ENCODE measurements around the gene CYS1.
"Not testable (repeated sequence)": the region's sequence is repeated elsewhere in the genome, so short reads cannot be mapped to it uniquely, and the experiment has no call there.

CYS1 gene

DNA sequence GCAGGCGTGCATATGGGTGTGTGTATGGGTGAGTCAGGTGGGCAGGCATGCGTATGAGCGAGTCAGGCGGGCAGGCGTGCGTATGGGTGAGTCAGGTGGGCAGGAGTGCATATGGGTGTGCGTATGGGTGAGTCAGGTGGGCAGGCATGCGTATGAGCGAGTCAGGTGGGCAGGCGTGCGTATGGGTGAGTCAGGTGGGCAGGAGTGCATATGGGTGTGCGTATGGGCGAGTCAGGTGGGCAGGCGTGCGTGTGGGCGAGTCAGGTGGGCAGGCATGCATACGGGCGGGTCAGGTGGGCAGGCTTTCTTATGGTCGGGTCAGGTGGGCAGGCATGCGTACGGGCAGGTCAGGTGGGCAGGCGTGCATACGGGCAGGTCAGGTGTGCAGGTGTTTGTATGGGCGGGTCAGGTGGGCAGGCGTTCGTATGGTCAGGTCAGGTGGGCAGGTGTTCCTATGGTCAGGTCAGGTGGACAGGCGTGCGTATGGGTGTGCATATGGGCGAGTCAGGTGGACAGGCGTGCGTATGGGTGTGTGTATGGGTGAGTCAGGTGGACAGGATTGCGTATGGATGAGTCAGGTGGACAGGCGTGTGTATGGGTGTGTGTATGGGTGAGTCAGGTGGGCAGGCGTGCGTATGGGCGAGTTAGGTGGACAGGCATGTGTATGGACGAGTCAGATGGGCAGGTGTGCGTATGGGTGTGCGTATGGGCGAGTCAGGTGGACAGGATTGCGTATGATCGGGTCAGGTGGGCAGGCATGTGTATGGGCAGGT lies 65.6 kb downstream of the CYS1 start:
- H2AFZ ChIP-seq, result no peak overlapping the region
- no peak overlapping the region for H3K27ac ChIP-seq
- no peak overlapping the region for H3K9ac ChIP-seq
- no peak overlapping the region for H3K4me3 ChIP-seq (ENCODE audit: low read depth, low read length)
- TF ChIP-seq, protein P1, sequence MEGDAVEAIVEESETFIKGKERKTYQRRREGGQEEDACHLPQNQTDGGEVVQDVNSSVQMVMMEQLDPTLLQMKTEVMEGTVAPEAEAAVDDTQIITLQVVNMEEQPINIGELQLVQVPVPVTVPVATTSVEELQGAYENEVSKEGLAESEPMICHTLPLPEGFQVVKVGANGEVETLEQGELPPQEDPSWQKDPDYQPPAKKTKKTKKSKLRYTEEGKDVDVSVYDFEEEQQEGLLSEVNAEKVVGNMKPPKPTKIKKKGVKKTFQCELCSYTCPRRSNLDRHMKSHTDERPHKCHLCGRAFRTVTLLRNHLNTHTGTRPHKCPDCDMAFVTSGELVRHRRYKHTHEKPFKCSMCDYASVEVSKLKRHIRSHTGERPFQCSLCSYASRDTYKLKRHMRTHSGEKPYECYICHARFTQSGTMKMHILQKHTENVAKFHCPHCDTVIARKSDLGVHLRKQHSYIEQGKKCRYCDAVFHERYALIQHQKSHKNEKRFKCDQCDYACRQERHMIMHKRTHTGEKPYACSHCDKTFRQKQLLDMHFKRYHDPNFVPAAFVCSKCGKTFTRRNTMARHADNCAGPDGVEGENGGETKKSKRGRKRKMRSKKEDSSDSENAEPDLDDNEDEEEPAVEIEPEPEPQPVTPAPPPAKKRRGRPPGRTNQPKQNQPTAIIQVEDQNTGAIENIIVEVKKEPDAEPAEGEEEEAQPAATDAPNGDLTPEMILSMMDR (IDR thresholded peaks at IDR 0.05), result no peak
- no peaks in the 10 kb centered on the region for H3K36me3 ChIP-seq (ENCODE audit: control insufficient read depth, insufficient read depth, low read length)
- H3K79me2 ChIP-seq, result no peaks in the 10 kb centered on the region
- H3K4me1 ChIP-seq, result peaks cover 8% of the 10 kb centered on the region
- no peak overlapping the region for H3K4me2 ChIP-seq (ENCODE audit: low read length)
- no peaks in the 10 kb centered on the region for H3K9me3 ChIP-seq (ENCODE audit: control insufficient read depth, low read length)
- no peaks in the 10 kb centered on the region for H3K27me3 ChIP-seq (ENCODE audit: control insufficient read depth, insufficient read depth, low read length)

DNA sequence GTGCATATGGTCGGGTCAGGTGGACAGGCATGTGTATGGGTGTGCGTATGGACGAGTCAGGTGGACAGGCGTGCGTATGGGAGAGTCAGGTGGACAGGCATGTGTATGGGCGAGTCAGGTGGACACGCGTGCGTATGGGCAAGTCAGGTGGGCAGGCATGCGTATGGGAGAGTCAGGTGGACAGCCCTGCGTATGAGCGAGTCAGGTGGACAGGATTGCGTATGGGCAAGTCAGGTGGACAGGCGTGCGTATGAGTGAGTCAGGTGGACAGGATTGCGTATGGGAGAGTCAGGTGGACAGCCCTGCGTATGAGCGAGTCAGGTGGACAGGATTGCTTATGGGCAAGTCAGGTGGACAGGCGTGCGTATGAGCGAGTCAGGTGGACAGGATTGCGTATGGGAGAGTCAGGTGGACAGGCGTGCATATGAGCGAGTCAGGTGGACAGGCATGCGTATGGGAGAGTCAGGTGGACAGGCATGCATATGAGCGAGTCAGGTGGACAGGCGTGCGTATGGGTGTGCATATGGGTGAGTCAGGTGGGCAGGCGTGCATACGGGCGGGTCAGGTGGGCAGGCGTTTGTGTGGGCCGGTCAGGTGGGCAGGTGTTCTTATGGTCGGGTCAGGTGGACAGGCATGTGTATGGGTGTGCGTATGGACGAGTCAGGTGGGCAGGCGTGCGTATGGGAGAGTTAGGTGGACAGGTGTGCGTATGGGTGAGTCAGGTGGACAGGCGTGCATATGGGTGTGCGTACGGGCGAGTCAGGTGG lies 66.4 kb downstream of the CYS1 start:
- peaks cover 15% of the 10 kb centered on the region for H3K4me1 ChIP-seq
- not testable (repeated sequence) for H3K9me3 ChIP-seq (ENCODE audit: control insufficient read depth, low read length); H3K27me3 ChIP-seq (ENCODE audit: control insufficient read depth, insufficient read depth, low read length); H3K9ac ChIP-seq; H2AFZ ChIP-seq; H3K79me2 ChIP-seq; H3K4me2 ChIP-seq (ENCODE audit: low read length); H3K4me3 ChIP-seq (ENCODE audit: low read depth, low read length); H3K27ac ChIP-seq; H3K36me3 ChIP-seq (ENCODE audit: control insufficient read depth, insufficient read depth, low read length)

GRCh38 chr2:10012963-10013461 lies 67.2 kb downstream of the CYS1 start:
- Histone ChIP-seq H3K4me3 (ENCODE audit: low read depth, low read length) (no peak overlapping the region), H3K9ac (no peak overlapping the region), H3K79me2 (no peaks in the 10 kb centered on the region), H3K4me2 (ENCODE audit: low read length) (no peak overlapping the region), H2AFZ (no peak overlapping the region), H3K27ac (no peak overlapping the region), H3K27me3 (ENCODE audit: control insufficient read depth, insufficient read depth, low read length) (no peaks in the 10 kb centered on the region), H3K9me3 (ENCODE audit: control insufficient read depth, low read length) (no peaks in the 10 kb centered on the region), H3K36me3 (ENCODE audit: control insufficient read depth, insufficient read depth, low read length) (no peaks in the 10 kb centered on the region), H3K4me1 (peaks cover 22% of the 10 kb centered on the region)
- TF ChIP-seq, protein P1 (IDR thresholded peaks at IDR 0.05), result no peak

GRCh38 chr2:10012366-10012962 lies 67.7 kb downstream of the CYS1 start:
- H3K4me3 ChIP-seq (ENCODE audit: low read depth, low read length); H3K4me2 ChIP-seq (ENCODE audit: low read length); H3K27ac ChIP-seq; H3K9ac ChIP-seq; H3K27me3 ChIP-seq (ENCODE audit: control insufficient read depth, insufficient read depth, low read length); H3K36me3 ChIP-seq (ENCODE audit: control insufficient read depth, insufficient read depth, low read length); H3K9me3 ChIP-seq (ENCODE audit: control insufficient read depth, low read length); H2AFZ ChIP-seq; H3K79me2 ChIP-seq: not testable (repeated sequence)
- peaks cover 27% of the 10 kb centered on the region for H3K4me1 ChIP-seq

DNA sequence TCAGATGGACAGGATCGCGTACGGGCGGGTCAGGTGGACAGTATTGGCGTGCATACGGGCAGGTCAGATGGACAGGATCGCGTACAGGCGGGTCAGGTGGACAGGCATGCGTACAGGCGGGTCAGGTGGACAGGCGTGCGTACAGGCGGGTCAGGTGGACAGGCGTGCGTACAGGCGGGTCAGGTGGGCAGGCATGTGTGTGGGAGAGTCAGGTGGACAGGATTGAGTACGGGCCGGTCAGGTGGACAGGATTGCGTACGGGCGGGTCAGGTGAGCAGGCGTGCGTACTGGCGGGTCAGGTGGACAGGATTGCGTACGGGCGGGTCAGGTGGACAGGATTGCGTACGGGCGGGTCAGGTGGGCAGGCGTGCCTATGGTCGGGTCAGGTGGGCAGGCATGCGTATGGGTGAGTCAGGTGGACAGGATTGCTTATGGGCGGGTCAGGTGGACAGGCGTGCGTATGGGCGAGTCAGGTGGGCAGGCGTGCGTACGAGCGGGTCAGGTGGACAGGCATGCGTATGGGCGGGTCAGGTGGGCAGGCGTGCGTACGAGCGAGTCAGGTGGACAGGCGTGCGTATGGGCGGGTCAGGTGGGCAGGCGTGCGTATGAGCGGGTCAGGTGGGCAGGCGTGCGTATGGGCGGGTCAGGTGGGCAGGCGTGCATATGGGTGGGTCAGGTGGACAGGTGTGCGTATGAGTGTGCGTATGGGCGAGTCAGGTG lies 68.4 kb downstream of the CYS1 start:
- H3K9ac ChIP-seq; H3K27ac ChIP-seq; H3K4me3 ChIP-seq (ENCODE audit: low read depth, low read length); H2AFZ ChIP-seq; H3K4me2 ChIP-seq (ENCODE audit: low read length); H3K27me3 ChIP-seq (ENCODE audit: control insufficient read depth, insufficient read depth, low read length); H3K79me2 ChIP-seq; H3K36me3 ChIP-seq (ENCODE audit: control insufficient read depth, insufficient read depth, low read length); H3K9me3 ChIP-seq (ENCODE audit: control insufficient read depth, low read length): not testable (repeated sequence)
- H3K4me1 ChIP-seq, result peaks cover 31% of the 10 kb centered on the region

DNA sequence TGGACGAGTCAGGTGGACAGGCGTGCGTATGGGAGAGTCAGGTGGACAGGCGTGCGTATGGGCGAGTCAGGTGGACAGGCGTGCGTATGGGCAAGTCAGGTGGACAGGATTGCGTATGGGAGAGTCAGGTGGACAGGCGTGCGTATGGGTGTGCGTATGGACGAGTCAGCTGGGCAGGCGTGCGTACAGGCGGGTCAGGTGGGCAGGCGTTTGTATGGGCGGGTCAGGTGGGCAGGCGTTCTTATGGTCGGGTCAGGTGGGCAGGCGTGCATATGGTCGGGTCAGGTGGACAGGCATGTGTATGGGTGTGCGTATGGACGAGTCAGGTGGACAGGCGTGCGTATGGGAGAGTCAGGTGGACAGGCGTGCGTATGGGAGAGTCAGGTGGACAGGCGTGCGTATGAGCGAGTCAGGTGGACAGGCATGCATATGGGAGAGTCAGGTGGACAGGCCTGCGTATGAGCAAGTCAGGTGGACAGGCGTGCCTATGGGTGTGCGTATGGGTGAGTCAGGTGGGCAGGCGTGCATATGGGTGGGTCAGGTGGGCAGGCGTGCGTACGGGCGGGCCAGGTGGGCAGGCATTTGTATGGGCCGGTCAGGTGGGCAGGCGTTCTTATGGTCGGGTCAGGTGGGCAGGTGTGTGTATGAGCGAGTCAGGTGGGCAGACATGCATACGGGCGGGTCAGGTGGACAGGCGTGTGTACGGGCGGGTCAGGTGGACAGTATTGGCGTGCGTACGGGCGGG lies 69.2 kb downstream of the CYS1 start:
- H3K9me3 ChIP-seq (ENCODE audit: control insufficient read depth, low read length); H3K9ac ChIP-seq; H3K27me3 ChIP-seq (ENCODE audit: control insufficient read depth, insufficient read depth, low read length); H3K4me3 ChIP-seq (ENCODE audit: low read depth, low read length); H3K4me2 ChIP-seq (ENCODE audit: low read length); H2AFZ ChIP-seq; H3K27ac ChIP-seq; H3K36me3 ChIP-seq (ENCODE audit: control insufficient read depth, insufficient read depth, low read length); H3K79me2 ChIP-seq: not testable (repeated sequence)
- H3K4me1 ChIP-seq, result peaks cover 34% of the 10 kb centered on the region

All from parathyroid adenoma (tissue), 2 donors.